Coronary artery (tissue), 2 donors: ENCODE data around the gene PAQR6.

Source experiments
- DNase-seq: peaks from one replicate; pipeline ENCODE4 v3.0.0-alpha.2; 2017; ENCODE audit warnings: low spot score
- H3K27ac ChIP-seq, 2 donors: fragments of 200-600 bp; sonication (generic); one replicate each; pipeline ENCODE4 v1.5.1; 2016 to 2019
- H3K4me3 ChIP-seq: fragments of 200-600 bp; sonication (generic); 2 replicates; pipeline ENCODE4 v1.5.1; 2016; ENCODE audit warnings: mild to moderate bottlenecking, moderate library complexity
- TF ChIP-seq, protein P1 (sequence below): fragments of 200-600 bp; sonication (generic); IDR thresholded peaks from one replicate; pipeline ENCODE4 v1.5.1; 2019; ENCODE audit warnings: antibody characterized with exemption

The PAQR6 gene

DNA sequence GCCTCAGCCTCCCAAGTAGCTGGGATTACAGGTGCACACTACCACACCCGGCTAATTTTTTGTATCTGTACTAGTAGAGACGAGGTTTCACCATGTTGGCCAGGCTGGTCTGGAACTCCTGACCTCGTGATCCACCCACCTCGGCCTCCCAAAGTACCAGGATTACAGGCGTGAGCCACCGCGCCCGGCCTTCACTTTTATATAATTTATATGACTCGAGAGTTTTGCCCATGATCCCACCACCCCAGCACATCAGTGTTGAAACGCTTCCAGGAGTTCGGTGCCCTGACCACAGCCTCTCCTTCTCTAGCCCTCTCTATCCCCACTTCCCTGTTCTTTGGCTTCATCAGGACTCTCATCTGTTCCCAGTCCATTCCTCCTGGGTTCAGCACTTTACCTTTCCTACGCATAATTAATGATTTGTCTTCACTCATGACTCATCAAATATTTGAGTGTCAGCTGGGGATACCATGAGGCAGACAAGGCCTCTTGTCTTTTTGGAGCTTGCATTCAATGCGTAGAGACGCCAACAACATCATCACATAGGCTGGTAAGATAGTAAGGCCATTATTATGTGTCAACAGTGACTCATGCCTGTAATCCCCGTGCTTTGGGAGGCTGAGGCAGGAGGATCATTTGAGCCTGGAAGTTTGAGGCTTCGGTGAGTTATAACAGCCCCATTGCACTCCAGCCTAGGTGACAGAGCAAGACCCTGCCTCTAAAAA, 33.7 kb downstream of the PAQR6 start:
- peak overlapping the region; percentile 90 for H3K4me3 ChIP-seq
- TF ChIP-seq, protein P1, sequence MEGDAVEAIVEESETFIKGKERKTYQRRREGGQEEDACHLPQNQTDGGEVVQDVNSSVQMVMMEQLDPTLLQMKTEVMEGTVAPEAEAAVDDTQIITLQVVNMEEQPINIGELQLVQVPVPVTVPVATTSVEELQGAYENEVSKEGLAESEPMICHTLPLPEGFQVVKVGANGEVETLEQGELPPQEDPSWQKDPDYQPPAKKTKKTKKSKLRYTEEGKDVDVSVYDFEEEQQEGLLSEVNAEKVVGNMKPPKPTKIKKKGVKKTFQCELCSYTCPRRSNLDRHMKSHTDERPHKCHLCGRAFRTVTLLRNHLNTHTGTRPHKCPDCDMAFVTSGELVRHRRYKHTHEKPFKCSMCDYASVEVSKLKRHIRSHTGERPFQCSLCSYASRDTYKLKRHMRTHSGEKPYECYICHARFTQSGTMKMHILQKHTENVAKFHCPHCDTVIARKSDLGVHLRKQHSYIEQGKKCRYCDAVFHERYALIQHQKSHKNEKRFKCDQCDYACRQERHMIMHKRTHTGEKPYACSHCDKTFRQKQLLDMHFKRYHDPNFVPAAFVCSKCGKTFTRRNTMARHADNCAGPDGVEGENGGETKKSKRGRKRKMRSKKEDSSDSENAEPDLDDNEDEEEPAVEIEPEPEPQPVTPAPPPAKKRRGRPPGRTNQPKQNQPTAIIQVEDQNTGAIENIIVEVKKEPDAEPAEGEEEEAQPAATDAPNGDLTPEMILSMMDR: no peak

DNA sequence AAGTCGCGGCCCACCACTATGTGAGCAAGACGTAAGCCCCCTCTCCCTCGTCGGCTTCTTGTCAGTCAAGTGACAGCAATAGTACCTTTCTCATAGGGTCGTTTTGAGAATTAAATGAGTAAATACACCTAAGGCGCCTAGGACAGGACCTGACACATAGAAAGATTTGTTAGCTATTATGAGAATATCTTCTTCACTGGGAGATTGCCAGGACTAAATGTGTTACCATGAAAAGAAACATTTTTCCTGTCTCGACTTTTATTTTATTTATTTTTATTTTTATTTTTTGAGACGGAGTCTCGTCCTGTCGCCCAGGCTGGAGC, 34.3 kb downstream of the PAQR6 start:
- Histone ChIP-seq H3K4me3 (peak overlapping the region; percentile 90), H3K27ac (peak overlapping the region; percentile 98 to 99)
- TF ChIP-seq, protein P1: no peak
- no peak for DNase-seq

More for the DNA sequence above, 33.7 kb downstream of the PAQR6 start:
- H3K27ac ChIP-seq: peak overlapping the region in 1 of 2 donors; percentile 98
- DNase-seq: no peak

DNA sequence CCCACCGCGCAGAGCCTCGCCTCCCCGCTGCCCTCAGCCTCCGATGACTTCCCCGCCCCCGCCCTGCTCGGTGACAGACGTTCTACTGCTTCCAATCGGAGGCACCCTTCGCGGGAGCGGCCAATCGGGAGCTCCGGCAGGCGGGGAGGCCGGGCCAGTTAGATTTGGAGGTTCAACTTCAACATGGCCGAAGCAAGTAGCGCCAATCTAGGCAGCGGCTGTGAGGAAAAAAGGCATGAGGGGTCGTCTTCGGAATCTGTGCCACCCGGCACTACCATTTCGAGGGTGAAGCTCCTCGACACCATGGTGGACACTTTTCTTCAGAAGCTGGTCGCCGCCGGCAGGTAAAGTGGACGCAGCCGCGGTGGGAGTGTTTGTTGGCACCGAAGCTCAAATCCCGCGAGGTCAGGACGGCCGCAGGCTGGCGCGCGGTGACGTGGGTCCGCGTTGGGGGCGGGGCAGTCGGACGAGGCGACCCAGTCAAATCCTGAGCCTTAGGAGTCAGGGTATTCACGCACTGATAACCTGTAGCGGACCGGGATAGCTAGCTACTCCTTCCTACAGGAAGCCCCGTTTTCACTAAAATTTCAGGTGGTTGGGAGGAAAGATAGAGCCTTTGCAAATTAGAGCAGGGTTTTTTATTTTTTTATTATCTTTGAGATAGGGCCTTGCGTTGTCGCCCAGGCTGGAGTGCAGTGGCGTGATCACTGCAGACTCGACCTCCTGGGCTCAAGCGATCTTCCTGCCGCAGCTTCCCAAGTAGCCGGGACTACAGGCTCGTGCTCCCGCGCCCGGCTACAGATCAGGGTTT, 34.8 kb downstream of the PAQR6 start, which contains the start of gene PMF1:
Gene PMF1 (plus strand): TSS at position 175 of the 811 bp plus-strand sequence. CDS start 9 bp downstream, at position 184.
- TF ChIP-seq, protein P1: no peak
- Histone ChIP-seq H3K27ac (peak within 1 kb of the TSS; percentile 98 to 99), H3K4me3 (peak within 1 kb of the TSS; percentile 90)
- peak; percentile 98 for DNase-seq

DNA sequence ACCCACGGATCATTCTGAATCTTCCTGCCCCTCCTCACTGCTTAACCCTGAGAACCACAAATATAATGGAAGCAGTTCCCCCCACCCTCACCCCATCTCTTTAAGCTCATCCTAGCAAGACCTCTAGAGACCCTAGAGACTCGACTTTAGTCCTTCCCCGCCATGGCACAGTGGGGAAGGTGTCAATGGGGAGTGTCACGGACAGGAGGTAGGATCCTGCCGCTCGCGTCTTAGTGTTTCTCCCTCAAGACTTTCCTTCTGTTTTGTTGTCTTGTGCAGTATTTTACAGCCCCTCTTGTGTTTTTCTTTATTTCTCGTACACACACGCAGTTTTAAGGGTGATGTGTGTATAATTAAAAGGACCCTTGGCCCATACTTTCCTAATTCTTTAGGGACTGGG, 35.7 kb downstream of the PAQR6 start:
- peak overlapping the region; percentile 98 to 99 for H3K27ac ChIP-seq
- TF ChIP-seq, protein P1: no peak
- H3K4me3 ChIP-seq: peak overlapping the region; percentile 90
- DNase-seq: no peak

DNA sequence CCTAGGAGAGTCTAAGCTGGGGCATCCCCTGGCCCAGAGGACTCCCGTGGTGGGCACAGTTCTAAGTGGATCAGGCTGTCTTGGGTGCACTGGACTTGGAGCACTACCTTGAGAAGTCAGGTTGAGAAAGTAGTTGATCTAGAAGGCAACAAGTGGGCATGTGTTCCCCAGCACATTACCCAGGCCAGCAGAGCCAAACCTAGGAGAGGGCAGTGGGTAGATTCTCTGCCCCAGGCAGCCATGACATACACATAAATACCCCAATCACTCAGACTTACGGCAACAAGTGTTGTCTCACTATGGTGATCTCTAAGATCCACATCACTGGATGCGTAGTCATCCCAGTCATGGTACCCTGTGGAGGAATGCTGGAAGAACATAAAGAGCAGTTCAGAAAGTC, 36.6 kb downstream of the PAQR6 start:
- no peak overlapping the region for H3K4me3 ChIP-seq
- DNase-seq: no peak
- no peak overlapping the region for H3K27ac ChIP-seq
- TF ChIP-seq, protein P1: no peak

DNA sequence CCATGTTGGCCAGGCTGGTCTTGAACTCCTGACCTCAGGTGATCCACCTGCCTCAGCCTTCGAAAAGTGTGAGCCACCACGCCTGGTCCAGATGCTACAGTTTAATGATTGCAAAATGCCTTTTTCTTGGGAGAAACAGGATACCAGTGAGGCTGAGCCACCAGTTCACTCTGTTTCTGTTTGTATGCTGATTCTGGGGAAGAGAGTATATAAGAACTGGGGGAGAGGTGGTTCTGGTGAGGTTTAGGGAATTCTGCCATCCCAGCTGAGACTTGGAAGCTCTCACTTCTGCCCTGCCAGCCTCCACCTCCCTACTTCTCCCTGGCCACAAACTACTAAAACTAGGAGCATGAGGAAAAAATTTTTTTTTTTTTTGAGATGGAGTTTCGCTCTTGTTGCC, 43.2 kb downstream of the PAQR6 start:
- DNase-seq: no peak
- TF ChIP-seq, protein P1: no peak
- Histone ChIP-seq H3K4me3 (no peak overlapping the region), H3K27ac (peak overlapping the region in 1 of 2 donors; percentile 15)
